IPS DF 6.9 (cell line): Measurements from ENCODE around the gene SPEG.

ENCODE experiments used
- DNase-seq: peaks from one replicate; pipeline ENCODE4 v3.0.0-alpha.2; 2013; ENCODE audit warnings: low read depth, low spot score
- H3K27ac ChIP-seq: one replicate; pipeline ENCODE4 v1.5.1; 2013; ENCODE audit warnings: low read length, control low read depth
- H3K27me3 ChIP-seq: 2 replicates; pipeline ENCODE4 v1.6.1; 2013; ENCODE audit warnings: mild to moderate bottlenecking, low read length; ENCODE audit not compliant: control insufficient read depth, insufficient read depth
- H3K36me3 ChIP-seq: 2 replicates; pipeline ENCODE4 v1.6.1; 2013; ENCODE audit warnings: low read length; ENCODE audit not compliant: control insufficient read depth, insufficient read depth
- H3K4me1 ChIP-seq: 2 replicates; pipeline ENCODE4 v1.6.1; 2013; ENCODE audit warnings: low read length; ENCODE audit not compliant: control insufficient read depth, insufficient read depth
- H3K4me3 ChIP-seq: 2 replicates; pipeline ENCODE4 v1.5.1; 2013; ENCODE audit warnings: mild to moderate bottlenecking, low read length
- H3K9me3 ChIP-seq: 2 replicates; pipeline ENCODE4 v1.6.1; 2013; ENCODE audit warnings: low read length, inconsistent platforms; ENCODE audit not compliant: control insufficient read depth, insufficient read depth
- WGBS: extraction: QIAGEN DNeasy Blood & Tissue Kit; methylation state at CpG from one replicate; pipeline ENCODE4 v1.1.7; 2013; ENCODE audit warnings: mixed read lengths, missing lambda C conversion rate; ENCODE audit not compliant: insufficient read length, insufficient coverage; 5-methylcytosine and 5-hydroxymethylcytosine counted together

The SPEG gene

DNA sequence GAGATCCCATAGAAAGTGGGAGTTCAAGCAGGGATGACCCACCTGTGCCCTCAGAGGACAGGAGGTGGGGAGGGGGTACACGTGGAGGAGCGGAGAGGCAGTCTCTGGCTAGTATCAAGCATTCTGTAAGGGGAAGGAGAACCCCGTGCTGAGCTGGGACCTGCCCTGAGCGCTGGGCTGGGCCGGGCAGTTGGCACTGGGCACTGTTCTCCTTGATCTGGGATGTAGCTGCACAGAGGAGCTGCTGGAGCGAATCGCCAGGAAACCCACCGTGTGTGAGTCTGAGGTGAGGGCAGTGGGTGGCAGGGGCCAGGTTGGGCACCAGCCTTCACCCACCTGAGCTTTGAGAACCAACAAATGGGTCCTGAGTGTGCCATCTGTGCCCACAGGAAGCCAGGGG is 44.3 kb downstream of the SPEG start:
- no CpG with 5 or more reads among the region's 8 CpGs for WGBS
- Histone ChIP-seq H3K9me3 (no peaks in the 10 kb centered on the region), H3K27ac (no peak overlapping the region), H3K36me3 (no peaks in the 10 kb centered on the region), H3K4me1 (peaks cover 5% of the 10 kb centered on the region), H3K27me3 (no peaks in the 10 kb centered on the region), H3K4me3 (no peak overlapping the region)
- DNase-seq, result no peak

DNA sequence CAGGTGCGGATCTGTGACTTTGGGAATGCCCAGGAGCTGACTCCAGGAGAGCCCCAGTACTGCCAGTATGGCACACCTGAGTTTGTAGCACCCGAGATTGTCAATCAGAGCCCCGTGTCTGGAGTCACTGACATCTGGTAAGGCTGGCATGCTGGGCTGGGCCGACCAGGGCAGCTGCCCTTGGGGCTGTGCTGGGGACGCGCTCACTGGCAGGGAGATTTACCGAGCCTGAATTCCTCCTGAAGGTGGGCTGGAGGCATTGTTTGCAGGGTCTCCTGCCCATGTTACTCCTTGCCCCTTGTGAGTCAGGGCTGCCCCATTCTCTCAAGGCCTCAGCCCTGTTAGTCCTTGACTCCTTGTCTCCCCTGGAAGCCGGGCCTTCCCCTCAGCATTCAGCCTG is 45.4 kb downstream of the SPEG start:
- no peak for DNase-seq
- H3K4me3 ChIP-seq, result no peak overlapping the region
- peaks cover 6% of the 10 kb centered on the region for H3K4me1 ChIP-seq
- WGBS, result no CpG with 5 or more reads among the region's 8 CpGs
- no peaks in the 10 kb centered on the region for H3K9me3 ChIP-seq
- H3K36me3 ChIP-seq, result no peaks in the 10 kb centered on the region
- H3K27me3 ChIP-seq, result peaks cover 3% of the 10 kb centered on the region; the same call in 1 of the 2 replicates
- H3K27ac ChIP-seq, result no peak overlapping the region

DNA sequence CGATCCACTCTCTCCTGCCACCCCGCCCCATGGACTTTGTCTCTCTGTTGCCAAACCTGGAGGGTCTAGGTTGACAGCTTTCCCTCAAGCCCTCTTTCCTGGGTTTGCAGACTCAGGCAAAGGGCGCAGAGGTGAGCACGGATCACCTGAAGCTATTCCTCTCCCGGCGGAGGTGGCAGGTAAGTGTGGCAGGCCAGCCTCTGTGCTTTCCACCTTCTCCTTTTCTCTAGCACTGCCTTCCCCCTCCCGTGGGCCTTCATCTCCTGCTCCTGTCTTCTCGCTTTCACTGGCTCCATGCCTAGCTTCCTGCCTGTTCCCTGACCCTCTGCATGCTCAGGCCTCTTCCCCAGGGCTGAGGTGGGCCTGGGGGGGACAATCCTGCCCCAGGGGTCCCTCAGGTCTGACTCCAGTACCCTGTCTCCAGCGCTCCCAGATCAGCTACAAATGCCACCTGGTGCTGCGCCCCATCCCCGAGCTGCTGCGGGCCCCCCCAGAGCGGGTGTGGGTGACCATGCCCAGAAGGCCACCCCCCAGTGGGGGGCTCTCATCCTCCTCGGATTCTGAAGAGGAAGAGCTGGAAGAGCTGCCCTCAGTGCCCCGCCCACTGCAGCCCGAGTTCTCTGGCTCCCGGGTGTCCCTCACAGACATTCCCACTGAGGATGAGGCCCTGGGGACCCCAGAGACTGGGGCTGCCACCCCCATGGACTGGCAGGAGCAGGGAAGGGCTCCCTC is 48.2 kb downstream of the SPEG start:
- H3K4me1 ChIP-seq, result peaks cover 8% of the 10 kb centered on the region
- H3K27ac ChIP-seq, result no peak overlapping the region
- WGBS, result no CpG with 5 or more reads among the region's 17 CpGs
- H3K36me3 ChIP-seq, result no peaks in the 10 kb centered on the region
- no peak overlapping the region for H3K4me3 ChIP-seq
- DNase-seq, result no peak
- peaks cover 12% of the 10 kb centered on the region; the same call in 1 of the 2 replicates for H3K27me3 ChIP-seq
- H3K9me3 ChIP-seq, result no peaks in the 10 kb centered on the region

DNA sequence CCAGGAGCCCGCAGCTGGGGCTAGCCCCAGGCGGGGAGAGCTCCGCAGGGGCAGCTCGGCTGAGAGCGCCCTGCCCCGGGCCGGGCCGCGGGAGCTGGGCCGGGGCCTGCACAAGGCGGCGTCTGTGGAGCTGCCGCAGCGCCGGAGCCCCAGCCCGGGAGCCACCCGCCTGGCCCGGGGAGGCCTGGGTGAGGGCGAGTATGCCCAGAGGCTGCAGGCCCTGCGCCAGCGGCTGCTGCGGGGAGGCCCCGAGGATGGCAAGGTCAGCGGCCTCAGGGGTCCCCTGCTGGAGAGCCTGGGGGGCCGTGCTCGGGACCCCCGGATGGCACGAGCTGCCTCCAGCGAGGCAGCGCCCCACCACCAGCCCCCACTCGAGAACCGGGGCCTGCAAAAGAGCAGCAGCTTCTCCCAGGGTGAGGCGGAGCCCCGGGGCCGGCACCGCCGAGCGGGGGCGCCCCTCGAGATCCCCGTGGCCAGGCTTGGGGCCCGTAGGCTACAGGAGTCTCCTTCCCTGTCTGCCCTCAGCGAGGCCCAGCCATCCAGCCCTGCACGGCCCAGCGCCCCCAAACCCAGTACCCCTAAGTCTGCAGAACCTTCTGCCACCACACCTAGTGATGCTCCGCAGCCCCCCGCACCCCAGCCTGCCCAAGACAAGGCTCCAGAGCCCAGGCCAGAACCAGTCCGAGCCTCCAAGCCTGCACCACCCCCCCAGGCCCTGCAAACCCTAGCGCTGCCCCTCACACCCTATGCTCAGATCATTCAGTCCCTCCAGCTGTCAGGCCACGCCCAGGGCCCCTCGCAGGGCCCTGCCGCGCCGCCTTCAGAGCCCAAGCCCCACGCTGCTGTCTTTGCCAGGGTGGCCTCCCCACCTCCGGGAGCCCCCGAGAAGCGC is 49.1 kb downstream of the SPEG start:
- Histone ChIP-seq H3K27ac (no peak overlapping the region), H3K9me3 (no peaks in the 10 kb centered on the region), H3K4me3 (no peak overlapping the region; the same call in 1 of the 2 replicates), H3K36me3 (no peaks in the 10 kb centered on the region), H3K4me1 (peaks cover 8% of the 10 kb centered on the region; the same call in 1 of the 2 replicates), H3K27me3 (peaks cover 12% of the 10 kb centered on the region; the same call in 1 of the 2 replicates)
- WGBS, result no CpG with 5 or more reads among the region's 58 CpGs
- DNase-seq, result no peak

DNA sequence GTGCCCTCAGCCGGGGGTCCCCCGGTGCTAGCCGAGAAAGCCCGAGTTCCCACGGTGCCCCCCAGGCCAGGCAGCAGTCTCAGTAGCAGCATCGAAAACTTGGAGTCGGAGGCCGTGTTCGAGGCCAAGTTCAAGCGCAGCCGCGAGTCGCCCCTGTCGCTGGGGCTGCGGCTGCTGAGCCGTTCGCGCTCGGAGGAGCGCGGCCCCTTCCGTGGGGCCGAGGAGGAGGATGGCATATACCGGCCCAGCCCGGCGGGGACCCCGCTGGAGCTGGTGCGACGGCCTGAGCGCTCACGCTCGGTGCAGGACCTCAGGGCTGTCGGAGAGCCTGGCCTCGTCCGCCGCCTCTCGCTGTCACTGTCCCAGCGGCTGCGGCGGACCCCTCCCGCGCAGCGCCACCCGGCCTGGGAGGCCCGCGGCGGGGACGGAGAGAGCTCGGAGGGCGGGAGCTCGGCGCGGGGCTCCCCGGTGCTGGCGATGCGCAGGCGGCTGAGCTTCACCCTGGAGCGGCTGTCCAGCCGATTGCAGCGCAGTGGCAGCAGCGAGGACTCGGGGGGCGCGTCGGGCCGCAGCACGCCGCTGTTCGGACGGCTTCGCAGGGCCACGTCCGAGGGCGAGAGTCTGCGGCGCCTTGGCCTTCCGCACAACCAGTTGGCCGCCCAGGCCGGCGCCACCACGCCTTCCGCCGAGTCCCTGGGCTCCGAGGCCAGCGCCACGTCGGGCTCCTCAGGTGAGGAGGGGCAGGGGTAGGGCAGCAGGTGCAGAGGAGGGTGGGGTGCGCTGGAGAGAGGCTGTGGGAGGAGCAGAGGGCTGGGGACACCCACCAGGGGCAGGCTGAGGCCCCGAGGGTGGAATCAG is 49.9 kb downstream of the SPEG start:
- Histone ChIP-seq H3K4me1 (peaks cover 8% of the 10 kb centered on the region; the same call in 1 of the 2 replicates), H3K27me3 (peaks cover 12% of the 10 kb centered on the region; the same call in 1 of the 2 replicates), H3K9me3 (no peaks in the 10 kb centered on the region), H3K27ac (no peak overlapping the region), H3K4me3 (peak overlapping the region; percentile 1; the same call in 1 of the 2 replicates), H3K36me3 (no peaks in the 10 kb centered on the region)
- WGBS, result no CpG with 5 or more reads among the region's 89 CpGs
- no peak for DNase-seq

DNA sequence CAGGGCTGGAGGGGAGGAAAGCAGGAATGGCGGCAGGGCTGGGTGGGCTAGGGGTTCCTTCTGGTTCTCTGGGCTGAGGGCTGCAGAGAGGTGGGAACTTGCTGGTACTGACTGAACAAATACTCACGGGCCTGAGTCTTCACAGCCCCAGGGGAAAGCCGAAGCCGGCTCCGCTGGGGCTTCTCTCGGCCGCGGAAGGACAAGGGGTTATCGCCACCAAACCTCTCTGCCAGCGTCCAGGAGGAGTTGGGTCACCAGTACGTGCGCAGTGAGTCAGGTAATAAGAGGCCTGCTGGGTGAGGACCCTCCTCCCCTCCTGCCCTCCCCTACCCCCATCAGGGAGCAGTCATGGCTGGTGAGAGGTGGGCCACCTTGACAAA is 50.5 kb downstream of the SPEG start:
- no peaks in the 10 kb centered on the region for H3K9me3 ChIP-seq
- no peak overlapping the region for H3K27ac ChIP-seq
- H3K4me3 ChIP-seq, result no peak overlapping the region
- H3K4me1 ChIP-seq, result peaks cover 8% of the 10 kb centered on the region; the same call in 1 of the 2 replicates
- no peak for DNase-seq
- no CpG with 5 or more reads among the region's 12 CpGs for WGBS
- H3K36me3 ChIP-seq, result no peaks in the 10 kb centered on the region
- H3K27me3 ChIP-seq, result peaks cover 12% of the 10 kb centered on the region; the same call in 1 of the 2 replicates

DNA sequence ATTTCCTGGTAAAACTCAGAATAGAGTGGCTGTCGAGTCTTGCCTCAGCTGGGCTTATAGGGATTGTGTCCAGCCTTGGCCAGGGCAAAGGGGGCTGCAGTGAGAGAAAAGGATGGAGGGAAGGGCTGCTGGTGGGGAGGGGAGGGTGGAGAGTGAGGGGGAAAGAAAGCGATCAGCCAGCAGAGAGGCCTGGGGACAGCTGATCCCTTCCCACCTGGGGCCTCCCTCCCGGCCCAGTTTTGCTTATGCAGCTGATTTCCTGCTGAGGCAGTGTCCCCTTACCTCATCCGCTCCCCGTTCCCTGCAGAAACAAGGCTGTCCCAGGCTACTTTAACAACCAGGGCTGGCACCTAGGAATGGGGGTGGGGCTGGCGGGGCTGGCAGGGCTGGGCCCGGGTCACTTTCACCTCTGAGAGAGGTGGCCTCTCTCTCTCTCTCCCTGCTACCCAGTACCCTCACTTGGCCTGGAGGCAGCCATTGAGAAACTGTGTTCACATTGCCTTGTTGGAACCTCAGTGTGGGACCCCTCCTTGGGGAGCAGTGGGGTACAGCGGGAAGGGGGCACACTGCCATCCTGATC is 51.8 kb downstream of the SPEG start:
- H3K9me3 ChIP-seq, result no peaks in the 10 kb centered on the region
- H3K27me3 ChIP-seq, result peaks cover 12% of the 10 kb centered on the region; the same call in 1 of the 2 replicates
- no peak overlapping the region for H3K27ac ChIP-seq
- H3K4me3 ChIP-seq, result no peak overlapping the region
- no peaks in the 10 kb centered on the region for H3K36me3 ChIP-seq
- DNase-seq, result no peak
- WGBS, result no CpG with 5 or more reads among the region's 8 CpGs
- H3K4me1 ChIP-seq, result peaks cover 9% of the 10 kb centered on the region; the same call in 1 of the 2 replicates

DNA sequence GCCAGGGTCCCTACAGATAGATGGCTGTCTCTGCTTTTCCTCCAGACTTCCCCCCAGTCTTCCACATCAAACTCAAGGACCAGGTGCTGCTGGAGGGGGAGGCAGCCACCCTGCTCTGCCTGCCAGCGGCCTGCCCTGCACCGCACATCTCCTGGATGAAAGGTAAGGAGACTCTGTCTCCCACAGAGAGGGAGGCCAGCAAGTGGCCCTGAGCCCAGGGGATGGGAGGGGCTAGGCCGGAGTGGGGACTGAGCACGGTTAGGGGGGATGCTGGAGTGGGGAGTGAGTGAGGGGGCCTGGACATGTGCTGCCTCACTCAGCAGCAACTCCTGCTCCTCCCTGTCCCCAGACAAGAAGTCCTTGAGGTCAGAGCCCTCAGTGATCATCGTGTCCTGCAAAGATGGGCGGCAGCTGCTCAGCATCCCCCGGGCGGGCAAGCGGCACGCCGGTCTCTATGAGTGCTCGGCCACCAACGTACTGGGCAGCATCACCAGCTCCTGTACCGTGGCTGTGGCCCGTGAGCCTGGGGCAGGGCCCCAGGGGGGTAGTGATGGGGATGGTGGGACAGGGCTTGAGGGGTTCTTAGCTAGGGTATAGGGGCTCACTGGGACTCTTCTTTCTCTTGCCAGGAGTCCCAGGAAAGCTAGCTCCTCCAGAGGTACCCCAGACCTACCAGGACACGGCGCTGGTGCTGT is 53.7 kb downstream of the SPEG start:
- peaks cover 12% of the 10 kb centered on the region; the same call in 1 of the 2 replicates for H3K27me3 ChIP-seq
- DNase-seq, result no peak
- no peak overlapping the region for H3K27ac ChIP-seq
- H3K4me1 ChIP-seq, result peaks cover 11% of the 10 kb centered on the region
- H3K4me3 ChIP-seq, result no peak overlapping the region
- no CpG with 5 or more reads among the region's 17 CpGs for WGBS
- H3K9me3 ChIP-seq, result no peaks in the 10 kb centered on the region
- no peaks in the 10 kb centered on the region for H3K36me3 ChIP-seq

DNA sequence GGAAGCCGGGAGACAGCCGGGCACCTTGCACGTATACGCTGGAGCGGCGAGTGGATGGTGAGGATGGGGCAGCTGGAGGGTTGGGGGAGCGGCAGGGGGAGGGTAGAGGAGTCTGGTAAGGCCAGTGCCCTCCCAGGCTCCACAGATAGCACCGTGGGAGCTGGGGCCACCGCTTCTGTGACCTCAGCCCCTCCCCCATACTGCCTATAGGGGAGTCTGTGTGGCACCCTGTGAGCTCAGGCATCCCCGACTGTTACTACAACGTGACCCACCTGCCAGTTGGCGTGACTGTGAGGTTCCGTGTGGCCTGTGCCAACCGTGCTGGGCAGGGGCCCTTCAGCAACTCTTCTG is 54.2 kb downstream of the SPEG start:
- Histone ChIP-seq H3K27me3 (peaks cover 12% of the 10 kb centered on the region; the same call in 1 of the 2 replicates), H3K4me3 (no peak overlapping the region), H3K27ac (no peak overlapping the region), H3K9me3 (no peaks in the 10 kb centered on the region), H3K4me1 (peaks cover 10% of the 10 kb centered on the region), H3K36me3 (no peaks in the 10 kb centered on the region)
- no peak for DNase-seq
- no CpG with 5 or more reads among the region's 14 CpGs for WGBS
